ENCODE results near the gene NFIX.
A peak's percentile ranks its signal among the peaks of the same experiment; 100 is the strongest.

NFIX gene

DNA sequence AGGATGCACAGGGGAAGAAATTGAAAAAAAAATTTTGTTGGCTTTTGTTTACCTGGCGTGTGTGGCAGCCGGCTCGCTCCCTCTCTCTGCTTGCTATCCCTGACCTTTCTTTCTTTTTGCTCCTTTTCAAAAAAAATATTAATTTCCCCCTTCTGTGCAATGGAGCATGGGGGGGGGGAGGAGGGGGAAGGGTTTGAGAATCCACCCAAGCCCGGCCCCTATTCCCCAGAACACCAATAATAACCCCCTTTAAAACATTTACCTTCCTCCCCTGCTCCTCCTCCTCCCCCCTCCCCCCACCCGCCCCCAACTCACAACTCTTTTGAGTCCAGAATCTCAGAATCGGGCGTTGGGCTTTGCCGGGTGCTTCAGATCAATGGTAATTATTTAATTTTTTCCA, 28.4 kb downstream of the NFIX start:
- no peak for DNase-seq

- no peak for DNase-seq
These were observed 29.1 kb downstream of the NFIX start for GRCh38 chr19:13024126-13024950.

DNA sequence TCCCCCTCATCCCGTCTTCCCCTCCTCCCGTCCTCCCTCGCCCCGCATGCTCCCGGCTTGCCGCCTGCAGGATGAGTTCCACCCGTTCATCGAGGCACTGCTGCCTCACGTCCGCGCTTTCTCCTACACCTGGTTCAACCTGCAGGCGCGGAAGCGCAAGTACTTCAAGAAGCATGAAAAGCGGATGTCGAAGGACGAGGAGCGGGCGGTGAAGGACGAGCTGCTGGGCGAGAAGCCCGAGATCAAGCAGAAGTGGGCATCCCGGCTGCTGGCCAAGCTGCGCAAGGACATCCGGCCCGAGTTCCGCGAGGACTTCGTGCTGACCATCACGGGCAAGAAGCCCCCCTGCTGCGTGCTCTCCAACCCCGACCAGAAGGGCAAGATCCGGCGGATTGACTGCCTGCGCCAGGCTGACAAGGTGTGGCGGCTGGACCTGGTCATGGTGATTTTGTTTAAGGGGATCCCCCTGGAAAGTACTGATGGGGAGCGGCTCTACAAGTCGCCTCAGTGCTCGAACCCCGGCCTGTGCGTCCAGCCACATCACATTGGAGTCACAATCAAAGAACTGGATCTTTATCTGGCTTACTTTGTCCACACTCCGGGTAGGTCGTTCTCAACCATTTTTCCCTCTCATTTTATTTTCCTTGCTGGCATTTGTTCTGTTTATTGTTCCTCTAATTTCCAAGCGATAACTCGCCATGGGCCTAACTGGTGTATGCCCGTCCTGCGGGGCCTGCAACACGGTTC, 29.8 kb downstream of the NFIX start:
- DNase-seq, result no peak

- DNase-seq, result no peak
These were observed 30.7 kb downstream of the NFIX start for GRCh38 chr19:13025819-13026456.

GRCh38 chr19:13026462-13027370, 31.4 kb downstream of the NFIX start:
- no peak for DNase-seq

DNA sequence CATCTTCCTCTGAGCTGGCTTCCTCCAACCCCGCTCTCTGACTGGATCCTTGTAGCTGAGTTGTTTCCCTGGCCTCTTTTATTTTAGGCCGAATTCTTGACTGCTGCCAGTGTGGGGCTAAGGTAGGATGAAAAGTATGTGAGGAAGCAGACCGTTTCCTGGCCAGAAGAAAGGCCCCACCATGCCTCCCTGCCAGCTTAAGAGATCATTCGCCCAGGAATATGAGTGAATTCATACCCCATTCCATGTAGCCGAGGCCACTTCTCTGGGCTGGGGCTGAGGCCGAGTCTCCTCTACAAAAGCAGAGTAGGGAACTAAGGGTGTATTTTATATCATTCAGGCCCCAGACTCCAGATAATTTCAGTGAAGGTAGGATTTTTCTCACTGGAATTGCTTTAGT, 32.3 kb downstream of the NFIX start:
- no peak for DNase-seq

DNA sequence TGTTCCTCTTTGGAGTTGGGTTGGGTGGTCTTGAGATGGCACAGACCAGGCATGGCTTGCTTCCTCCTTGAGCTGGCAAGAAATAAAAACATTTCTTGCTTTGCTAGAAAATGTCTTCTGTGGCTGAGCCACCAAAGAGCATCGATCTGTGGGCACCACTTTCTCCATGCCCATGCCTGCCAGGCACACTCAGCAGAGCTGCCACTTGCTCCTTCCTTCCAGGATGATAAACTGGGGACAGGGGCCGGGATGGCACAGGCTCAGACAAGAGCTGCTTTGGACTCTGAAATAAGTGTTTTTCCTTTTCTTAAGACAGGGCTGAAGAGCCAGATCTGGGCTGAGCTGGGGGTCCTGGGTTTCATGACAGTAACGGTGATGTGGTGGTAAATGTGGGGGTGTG, 32.8 kb downstream of the NFIX start:
- no peak for DNase-seq

DNA sequence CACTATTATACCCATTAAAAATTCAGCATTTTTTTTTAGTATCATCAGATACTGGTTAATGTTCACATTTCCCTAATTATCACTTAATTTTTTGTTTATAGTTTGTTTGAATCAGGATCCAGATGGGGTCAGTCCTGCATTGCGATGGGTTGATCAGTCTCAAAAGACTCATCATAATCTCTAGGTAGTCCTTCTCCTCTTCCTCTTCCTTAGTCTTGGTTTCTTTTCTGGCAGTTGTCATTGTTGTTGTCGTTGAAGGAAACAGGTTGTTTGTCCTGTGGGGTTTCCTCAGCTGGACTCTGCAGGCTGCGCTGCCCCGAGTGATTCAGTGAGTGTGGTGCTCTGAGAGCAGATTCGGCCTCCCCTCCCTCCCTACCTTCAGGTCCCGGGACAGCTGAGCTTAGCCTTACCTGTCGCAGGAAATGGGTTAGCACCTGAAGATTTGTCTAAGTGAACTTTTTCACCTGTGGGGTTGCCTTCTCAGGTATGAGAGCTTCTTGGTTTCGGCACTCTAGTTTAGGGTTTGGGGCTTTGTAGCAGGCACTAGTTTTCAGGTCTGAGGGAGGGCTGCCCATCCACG, 34.1 kb downstream of the NFIX start:
- DNase-seq, result no peak

GRCh38 chr19:13029893-13030292, 34.6 kb downstream of the NFIX start:
- no peak for DNase-seq

DNA sequence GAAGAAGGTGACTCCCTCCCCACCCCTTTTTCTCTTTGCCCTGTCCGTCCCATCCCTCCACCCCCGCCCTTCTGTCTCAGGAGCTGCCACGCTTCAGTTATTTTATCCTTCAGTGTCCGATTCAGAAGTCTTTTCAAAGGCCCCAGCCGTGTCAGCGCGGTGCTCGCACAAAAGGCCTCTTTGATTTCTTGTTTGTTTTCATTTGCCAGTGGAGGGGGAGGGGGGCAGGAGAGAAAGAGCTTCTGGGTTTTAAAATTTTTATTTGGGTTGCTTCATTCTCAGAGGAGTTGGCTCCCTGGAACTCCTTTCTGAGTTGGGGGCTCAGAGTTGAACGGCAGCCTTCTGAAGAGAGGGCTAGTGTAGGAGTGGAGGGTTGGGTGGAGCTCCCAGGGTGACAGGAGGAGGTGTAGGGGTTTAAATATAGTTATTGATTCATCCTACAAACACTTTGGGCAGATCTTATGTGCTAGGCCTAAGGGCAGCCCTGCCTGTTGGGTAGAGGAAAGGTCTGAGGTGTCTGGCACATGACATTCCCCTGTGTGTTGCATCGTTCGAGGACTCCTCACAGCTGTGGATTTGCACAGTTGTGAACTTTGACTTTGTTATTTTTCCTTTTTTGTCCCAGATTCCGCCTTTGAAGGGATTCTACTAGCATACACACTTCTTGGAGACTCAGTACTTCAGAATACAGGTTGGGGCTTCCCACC, 36.8 kb downstream of the NFIX start:
- DNase-seq, result no peak

DNA sequence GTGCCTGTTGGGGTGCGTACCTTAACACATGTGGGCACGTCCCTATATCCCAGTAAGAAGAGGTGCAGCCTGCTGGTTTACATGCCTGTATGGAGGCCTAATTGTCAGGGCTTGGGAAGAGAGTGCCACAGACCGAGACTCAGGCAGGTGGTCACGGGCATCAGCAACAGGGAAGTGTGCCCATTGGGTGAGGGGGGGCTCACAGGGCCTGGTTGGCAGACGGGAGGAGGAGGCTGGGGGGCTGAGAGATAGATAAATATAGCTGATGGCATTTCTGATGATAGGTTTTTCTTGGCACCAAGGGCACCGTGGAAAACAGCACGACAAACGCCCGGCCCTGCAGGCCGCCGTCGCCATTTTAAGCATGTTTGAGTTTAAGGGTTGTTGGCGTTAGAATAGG, 37.6 kb downstream of the NFIX start:
- DNase-seq, result no peak

DNA sequence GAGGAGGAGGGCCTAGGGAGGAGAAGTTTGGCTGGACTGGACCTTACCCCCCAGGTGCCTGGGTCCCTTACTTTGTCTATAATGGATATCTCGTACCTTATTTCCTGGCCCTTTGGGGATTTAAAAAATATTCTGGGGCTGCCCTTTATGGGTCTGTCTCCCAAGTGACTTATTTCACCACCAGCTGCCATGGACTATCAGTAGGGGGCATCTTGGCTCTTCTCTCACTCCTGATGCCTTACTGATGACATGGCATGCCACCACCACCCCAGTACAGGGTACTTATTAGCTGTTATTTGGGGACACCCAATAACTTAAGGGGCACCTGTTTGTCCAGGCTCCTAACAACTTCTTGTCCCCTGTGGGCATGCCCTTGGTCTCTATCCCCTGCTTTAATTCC, 38.0 kb downstream of the NFIX start:
- DNase-seq, result no peak

DNA sequence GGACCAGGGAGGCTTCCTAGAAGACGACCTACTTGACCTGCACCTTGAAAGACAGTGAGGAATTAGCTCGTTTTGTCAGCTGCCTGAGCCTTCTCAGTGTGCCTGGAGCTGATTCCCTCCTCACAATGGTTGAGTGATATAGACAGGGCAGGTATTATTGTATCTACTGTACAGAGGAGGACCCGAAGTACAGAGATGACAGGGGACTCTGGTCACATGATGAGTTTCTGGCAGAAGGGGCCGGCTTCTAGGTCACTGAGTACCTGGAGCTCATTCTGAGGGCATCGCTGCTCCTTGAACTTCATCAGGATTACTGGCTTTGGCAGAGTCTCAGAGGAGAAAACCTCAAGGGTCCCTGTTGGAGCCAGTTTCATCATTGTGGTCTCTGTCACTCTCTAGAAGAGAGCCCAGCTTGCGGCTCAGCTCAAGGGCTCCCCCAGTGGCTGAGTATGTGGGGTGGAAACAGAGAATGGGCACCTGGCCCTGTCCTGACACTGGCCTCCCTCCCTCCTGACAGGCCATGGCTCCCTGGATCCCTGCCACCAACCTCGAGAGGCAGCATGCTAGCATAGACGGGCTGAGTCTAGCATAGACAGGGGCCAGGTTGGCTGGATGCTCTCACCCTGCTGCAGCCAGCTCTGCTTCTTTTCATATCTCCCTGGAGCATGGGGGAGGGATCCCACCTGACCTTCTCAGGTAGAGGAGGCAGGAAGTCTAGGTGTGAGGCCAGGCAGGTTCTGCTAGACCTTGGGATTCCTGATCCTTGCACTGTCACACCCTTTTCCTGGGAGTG, 38.7 kb downstream of the NFIX start:
- peak; percentile 78 for DNase-seq

- no peak for DNase-seq
These were observed 39.4 kb downstream of the NFIX start for GRCh38 chr19:13034636-13035035.

DNA sequence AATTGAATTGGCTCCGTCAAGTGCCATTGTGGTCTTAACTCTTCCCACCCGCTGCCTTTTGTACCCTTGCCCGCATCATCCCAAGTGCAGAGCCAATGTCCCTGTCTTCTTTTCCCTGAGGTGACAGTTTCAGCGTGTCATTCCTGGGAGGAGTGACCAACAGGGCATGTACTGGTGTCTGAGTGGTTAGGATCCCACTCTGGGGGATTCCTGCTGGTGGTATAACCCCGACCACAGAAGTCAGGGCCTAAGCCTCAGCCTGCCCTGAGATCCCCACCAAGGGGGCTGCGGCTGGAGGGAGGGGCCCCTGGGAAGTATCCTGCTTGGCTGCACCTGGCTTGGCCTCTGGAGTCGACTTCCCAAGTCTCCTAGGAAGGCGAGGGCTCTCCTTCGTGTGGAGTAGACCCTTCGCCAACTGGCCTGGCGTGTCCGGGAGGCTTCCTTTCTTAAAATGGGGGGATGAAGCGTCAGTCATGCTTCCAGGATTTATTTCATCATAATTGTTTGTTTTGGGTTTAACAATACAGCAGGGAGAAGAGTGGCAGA, 40.6 kb downstream of the NFIX start:
- DNase-seq, result no peak

GRCh38 chr19:13036366-13036976, 41.2 kb downstream of the NFIX start:
- DNase-seq, result no peak

GRCh38 chr19:13037161-13037560, 41.9 kb downstream of the NFIX start:
- no peak for DNase-seq

DNA sequence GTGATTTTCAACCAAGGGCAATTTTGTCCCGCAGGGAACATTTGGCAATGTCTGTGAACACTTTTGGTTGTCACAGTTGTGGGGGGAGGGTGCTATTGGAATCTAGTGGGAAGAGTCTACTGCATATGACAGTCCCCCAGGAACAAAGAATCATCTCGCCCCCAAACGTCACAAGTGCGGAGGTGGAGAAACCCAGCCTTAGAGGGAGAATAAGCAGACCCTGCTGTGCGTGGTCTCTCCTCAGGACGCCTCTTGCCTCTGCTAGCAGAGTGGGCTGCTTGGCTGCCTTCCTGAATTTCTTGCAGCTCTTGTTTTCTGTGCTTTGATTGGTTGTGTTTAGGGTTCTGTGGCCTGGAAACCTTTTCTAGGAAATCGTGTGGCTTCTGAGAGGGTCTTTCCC, 42.5 kb downstream of the NFIX start:
- DNase-seq, result no peak

DNA sequence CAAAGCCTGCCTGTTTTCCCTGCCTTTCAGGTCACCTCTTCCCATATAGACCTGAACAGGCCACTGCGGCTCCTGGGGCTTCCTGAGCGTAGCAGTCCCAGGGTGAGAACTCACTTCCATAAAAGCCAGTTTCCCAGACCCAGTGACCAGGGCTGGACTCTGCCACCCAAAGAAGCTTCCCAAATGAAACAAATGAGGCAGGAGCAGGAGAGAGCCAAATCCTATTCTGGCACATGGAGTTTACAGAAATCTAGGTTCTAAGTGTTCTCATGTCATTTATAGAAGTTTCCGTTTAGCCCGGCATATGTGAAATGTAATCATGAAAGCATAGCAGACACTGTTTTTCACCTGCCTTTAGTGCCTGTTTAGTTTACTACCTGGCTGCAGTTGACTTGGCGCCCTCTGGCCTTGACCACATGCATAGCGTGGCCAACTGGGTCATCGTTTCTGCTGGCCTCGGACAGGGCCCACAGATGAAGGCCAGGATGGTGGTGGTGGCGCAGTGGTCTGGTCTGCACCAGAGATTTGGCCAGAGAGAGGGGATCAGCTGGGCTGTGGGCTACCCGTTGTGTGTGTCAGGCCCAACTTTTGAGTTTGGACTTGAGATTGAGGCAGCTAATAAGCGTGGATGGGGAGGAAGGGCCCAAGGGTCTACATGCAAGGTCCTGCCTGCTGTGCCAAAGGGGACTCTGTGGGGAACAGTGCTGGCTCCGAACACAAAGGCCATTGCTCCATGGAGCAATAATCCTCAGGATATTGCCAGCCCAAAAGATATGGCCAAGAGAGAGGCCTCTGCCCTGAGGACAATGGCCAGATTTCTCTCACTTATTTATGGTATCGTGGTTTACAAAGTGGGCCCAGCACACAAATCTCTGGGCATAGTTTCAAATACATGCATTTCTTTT, 43.3 kb downstream of the NFIX start:
- no peak for DNase-seq
